Mucosa of rectum (tissue), 2 donors: ENCODE measurements around the gene ARHGAP45.

ENCODE experiments used
- H3K27ac ChIP-seq, 2 donors: one replicate each; pipeline ENCODE4 v1.7.0; 2013; ENCODE audit warnings: inconsistent platforms in 2 of 2, low read depth in 2 of 2, low read length in 2 of 2
- H3K27me3 ChIP-seq, 2 donors: one replicate each; pipeline ENCODE4 v1.7.0; 2013; ENCODE audit warnings: low read length in 2 of 2; ENCODE audit not compliant: control insufficient read depth in 2 of 2, insufficient read depth in 2 of 2
- H3K36me3 ChIP-seq, 2 donors: one replicate each; pipeline ENCODE4 v1.7.0; 2013; ENCODE audit warnings: low read length in 2 of 2; ENCODE audit not compliant: control insufficient read depth in 2 of 2, insufficient read depth in 2 of 2
- H3K4me1 ChIP-seq, 2 donors: one replicate each; pipeline ENCODE4 v1.7.0; 2013; ENCODE audit warnings: low read length in 2 of 2, mild to moderate bottlenecking in 1 of 2; ENCODE audit not compliant: control insufficient read depth in 2 of 2, insufficient read depth in 2 of 2
- H3K4me3 ChIP-seq, 2 donors: one replicate each; pipeline ENCODE4 v1.7.0; 2013; ENCODE audit warnings: low read length in 2 of 2
- H3K9ac ChIP-seq, 2 donors: one replicate each; pipeline ENCODE4 v1.7.0; 2013; ENCODE audit warnings: low read length in 2 of 2, low read depth in 1 of 2, mild to moderate bottlenecking in 1 of 2
- H3K9me3 ChIP-seq, 2 donors: one replicate each; pipeline ENCODE4 v1.7.0; 2013; ENCODE audit warnings: low read length in 2 of 2; ENCODE audit not compliant: control insufficient read depth in 2 of 2
- donor health status: healthy.
- donor health status: Normal muscosa, but diverticular disease.

Gene ARHGAP45

DNA sequence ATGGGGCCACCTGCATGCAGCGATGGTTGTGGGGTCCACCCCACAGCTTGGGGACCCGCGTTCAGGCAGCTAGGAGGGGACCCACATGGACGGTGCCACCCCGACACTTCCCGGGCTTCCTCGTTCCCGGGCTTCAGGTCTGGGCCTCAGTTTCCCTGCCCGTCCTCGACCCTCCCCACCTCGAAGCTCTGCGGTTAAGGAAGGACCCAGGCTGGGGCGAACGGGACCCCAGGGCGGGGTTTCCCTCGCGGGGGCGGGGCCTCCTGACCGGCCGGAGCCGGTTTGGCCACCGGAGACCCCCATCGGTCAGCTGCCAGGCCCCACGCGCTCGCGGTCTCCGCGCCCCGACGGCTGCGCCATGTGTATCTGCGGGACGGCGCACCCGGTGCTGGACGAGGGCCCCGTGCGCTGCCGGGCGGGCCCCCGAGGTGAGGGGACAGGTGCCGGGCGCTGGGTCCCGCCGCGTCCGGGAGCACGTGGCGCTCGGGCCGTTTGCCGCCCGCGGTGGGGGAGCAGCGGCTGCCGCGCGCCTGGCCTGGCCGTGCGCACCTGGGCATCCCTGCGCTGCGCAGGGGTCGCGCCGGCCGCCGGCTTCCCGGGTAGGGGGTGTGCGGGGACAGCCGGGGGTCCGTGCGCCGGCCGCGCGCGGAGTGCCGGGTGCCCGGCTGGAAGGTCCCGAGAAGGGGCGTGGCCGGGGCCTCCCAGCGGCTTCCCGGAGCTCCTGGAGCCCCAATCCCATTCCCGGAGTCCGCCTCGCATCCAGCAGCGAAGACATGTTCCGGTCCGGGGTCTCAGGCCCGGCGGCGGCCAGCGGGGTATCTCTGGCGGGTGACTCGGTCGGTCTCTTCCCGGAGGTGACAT lies 4.2 kb downstream of the ARHGAP45 start:
- peaks cover 5 to 41% of the 10 kb centered on the region in 2 donors for H3K27me3 ChIP-seq
- no peak overlapping the region for H3K4me3 ChIP-seq
- H3K9me3 ChIP-seq: no peaks in the 10 kb centered on the region
- no peak overlapping the region for H3K27ac ChIP-seq
- H3K4me1 ChIP-seq: peaks cover 25 to 38% of the 10 kb centered on the region in 2 donors
- H3K9ac ChIP-seq: no peak overlapping the region
- peaks cover 0 to 3% of the 10 kb centered on the region in 2 donors for H3K36me3 ChIP-seq

DNA sequence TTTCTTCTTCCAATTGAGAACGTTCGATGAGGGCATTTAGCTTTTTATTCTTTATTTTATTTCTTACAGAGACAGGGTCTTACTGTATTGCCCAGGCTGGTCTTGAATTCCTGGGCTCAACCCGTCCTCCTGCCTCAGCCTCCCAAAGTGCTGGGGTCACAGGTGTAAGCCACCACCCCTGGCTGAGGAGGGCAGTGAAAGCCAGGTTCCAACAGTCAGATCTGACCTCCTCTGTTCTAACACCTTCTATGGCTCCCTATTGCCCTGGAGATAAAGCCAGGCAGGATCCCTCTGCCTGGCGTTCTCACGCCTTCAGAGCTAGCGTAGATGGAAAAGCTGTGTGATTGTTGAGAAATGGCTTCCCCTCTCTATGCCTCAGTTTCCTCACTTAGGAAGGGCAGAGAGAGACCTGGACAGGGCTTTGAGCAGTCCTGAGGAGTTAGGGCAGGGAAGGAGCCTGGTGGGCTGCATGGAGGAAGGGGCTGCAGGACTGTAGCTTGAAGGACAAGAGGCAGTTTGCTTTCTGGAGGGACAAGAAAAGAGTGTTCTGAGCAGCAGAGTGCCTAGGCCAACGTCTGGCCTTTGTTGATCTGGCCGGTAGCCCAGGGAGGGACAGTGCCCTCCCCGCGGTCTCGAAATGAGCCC lies 5.5 kb downstream of the ARHGAP45 start:
- H3K27me3 ChIP-seq: peaks cover 5 to 30% of the 10 kb centered on the region in 2 donors
- no peak overlapping the region for H3K27ac ChIP-seq
- H3K9me3 ChIP-seq: no peaks in the 10 kb centered on the region
- H3K4me1 ChIP-seq: peaks cover 21 to 38% of the 10 kb centered on the region in 2 donors
- no peak overlapping the region for H3K4me3 ChIP-seq
- no peak overlapping the region for H3K9ac ChIP-seq
- peaks cover 0 to 3% of the 10 kb centered on the region in 2 donors for H3K36me3 ChIP-seq

DNA sequence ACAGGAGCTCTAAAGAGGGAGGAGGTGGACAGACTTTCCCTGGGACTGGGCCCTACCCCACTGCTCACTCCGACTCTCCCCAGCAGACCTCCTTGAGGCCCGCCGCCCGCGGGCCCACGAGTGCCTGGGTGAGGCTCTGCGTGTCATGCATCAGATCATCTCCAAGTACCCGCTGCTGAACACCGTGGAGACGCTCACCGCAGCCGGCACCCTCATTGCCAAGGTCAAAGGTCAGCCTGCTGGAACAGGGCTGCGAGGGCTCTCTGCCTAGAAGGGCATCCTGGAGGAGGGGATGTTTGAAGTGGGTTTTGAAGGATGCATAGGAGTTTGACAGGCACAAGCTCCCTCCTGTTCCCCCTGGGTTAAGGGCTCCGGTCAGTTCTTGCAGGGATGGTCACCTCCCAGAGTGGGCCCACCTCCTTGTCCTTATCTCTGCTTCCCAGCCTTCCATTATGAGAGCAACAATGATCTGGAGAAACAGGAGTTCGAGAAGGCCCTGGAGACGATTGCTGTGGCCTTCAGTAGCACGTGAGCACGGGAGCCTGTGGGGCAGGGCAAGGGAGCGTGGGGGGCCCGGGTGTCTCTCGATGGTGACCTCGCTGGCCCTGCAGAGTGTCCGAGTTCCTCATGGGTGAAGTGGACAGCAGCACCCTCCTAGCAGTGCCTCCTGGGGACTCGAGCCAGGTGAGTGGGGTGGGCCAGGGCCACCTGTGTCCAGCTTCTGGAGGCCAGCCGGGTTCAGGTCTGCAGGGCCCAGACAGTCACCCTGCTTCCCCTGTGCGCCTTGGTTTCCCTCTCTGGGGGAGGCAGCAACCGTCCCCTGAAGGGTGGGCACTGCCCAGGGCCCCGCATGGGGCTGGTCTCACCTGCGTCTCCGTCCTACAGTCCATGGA lies 6.3 kb downstream of the ARHGAP45 start:
- no peak overlapping the region for H3K4me3 ChIP-seq
- H3K27me3 ChIP-seq: peaks cover 3 to 29% of the 10 kb centered on the region in 2 donors
- no peaks in the 10 kb centered on the region for H3K9me3 ChIP-seq
- no peak overlapping the region for H3K27ac ChIP-seq
- H3K4me1 ChIP-seq: peaks cover 25 to 41% of the 10 kb centered on the region in 2 donors
- H3K9ac ChIP-seq: no peak overlapping the region
- peaks cover 0 to 3% of the 10 kb centered on the region in 2 donors for H3K36me3 ChIP-seq

DNA sequence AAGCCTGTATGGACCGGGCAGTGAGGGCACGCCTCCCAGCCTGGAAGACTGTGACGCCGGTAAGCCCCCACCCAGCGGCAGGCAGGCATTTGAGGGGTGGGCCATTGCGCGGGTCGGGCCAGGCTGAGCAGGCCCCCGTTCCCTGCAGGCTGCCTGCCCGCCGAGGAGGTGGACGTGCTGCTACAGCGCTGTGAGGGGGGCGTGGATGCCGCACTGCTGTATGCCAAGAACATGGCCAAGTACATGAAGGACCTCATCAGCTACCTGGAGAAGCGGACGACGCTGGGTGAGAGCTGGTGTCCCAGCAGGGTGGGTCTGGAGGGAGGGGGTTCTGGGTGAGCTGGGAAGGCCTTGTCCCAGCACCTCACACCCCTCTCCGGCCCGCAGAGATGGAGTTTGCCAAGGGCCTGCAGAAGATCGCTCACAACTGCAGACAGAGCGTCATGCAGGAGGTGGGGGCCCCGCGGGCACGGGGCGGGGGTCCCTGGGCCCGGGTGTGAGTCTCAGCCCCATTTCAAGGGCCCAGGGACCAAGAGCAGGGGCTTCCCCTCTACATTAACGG lies 7.1 kb downstream of the ARHGAP45 start:
- H3K27ac ChIP-seq: peak overlapping the region in 1 of 2 donors; percentile 32

DNA sequence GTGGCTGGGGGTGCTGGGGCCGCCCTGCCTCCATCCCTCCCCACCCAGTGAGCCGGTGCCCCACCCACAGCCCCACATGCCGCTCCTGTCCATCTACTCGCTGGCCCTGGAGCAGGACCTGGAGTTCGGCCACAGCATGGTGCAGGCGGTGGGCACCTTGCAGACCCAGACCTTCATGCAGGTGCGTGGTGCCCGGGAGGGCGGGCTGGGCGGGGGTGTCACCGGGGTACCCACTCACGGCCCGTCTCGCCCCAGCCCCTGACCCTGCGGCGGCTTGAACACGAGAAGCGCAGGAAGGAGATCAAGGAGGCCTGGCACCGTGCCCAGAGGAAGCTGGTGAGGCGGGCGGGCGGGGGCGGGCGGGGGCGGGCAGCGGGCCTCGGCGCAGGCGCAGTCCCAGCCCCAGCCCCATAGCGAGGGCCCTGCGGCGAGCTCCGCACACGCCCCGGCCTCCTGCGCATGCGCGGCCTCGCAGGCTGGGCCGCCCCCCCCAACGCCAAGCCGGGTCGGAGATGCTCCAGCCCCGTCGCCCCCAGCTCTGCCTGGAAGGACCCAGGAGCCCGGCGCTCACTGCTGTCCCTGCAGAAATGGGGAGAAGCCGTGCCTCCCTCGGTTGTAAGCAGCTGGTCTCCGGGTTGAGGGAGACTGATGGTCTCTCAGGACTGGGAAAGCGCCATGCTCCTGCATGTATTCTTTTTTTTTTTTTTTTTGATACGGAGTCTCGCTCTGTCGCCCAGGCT lies 7.7 kb downstream of the ARHGAP45 start:
- H3K27ac ChIP-seq: peak overlapping the region in 1 of 2 donors; percentile 56
- H3K4me1 ChIP-seq: peaks cover 18 to 29% of the 10 kb centered on the region in 2 donors
- H3K9ac ChIP-seq: peak overlapping the region; percentile 14 to 33
- H3K36me3 ChIP-seq: peaks cover 0 to 3% of the 10 kb centered on the region in 2 donors
- peaks cover 0 to 18% of the 10 kb centered on the region in 2 donors for H3K27me3 ChIP-seq
- peak overlapping the region; percentile 46 to 61 for H3K4me3 ChIP-seq
- no peaks in the 10 kb centered on the region for H3K9me3 ChIP-seq

More for the DNA sequence above, 7.1 kb downstream of the ARHGAP45 start:
- H3K27me3 ChIP-seq: peaks cover under 1 to 24% of the 10 kb centered on the region in 2 donors
- H3K9me3 ChIP-seq: no peaks in the 10 kb centered on the region
- H3K4me3 ChIP-seq: no peak overlapping the region
- peaks cover 0 to 3% of the 10 kb centered on the region in 2 donors for H3K36me3 ChIP-seq
- peaks cover 22 to 35% of the 10 kb centered on the region in 2 donors for H3K4me1 ChIP-seq
- peak overlapping the region in 1 of 2 donors; percentile 26 for H3K9ac ChIP-seq

DNA sequence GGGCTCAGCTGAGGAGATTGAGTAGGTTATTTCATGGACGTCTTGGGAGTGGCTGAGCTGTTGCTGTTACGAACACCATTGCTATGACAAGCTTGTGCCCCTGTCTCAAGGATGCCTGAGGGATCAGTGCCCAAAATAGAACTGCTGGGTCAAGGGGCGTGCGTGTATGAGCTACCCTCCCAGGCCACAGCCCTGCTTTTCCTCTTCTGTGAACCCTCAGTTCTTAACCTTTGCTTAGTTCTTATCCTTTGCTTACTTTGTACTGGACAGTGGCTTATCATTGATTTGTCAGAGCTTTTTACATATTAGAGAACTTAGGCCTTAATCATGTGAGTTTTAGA lies 9.0 kb downstream of the ARHGAP45 start:
- Histone ChIP-seq H3K36me3 (peaks cover 5% of the 10 kb centered on the region in 2 donors), H3K4me1 (peaks cover 18 to 29% of the 10 kb centered on the region in 2 donors), H3K27me3 (peaks cover 0 to 9% of the 10 kb centered on the region in 2 donors), H3K9ac (no peak overlapping the region), H3K27ac (peak overlapping the region; percentile 1 to 56), H3K4me3 (no peak overlapping the region), H3K9me3 (no peaks in the 10 kb centered on the region)

DNA sequence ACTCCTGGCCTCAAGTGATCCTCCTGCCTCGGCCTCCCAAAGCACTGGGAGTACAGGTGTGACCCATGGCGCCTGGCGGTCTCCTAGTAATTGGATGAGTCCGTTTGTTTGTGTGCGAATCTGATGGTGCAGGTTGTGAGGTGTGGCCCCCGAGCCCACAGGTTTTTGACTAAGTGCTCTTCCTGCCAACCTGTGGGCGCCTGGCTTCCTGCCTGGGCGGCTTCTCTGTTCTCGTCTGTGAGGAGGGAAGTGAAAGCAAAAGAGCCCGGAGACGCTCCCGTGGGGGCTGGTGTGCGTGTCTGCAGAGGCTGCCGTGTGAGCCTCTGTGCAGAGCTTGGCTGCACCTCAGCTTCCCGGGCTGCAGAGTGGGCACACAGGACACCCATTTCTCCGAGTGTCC lies 10.0 kb downstream of the ARHGAP45 start:
- Histone ChIP-seq H3K27ac (peak overlapping the region; percentile 22 to 75), H3K27me3 (peaks cover 0 to 6% of the 10 kb centered on the region in 2 donors), H3K36me3 (peaks cover 5 to 7% of the 10 kb centered on the region in 2 donors), H3K4me1 (peaks cover 23 to 34% of the 10 kb centered on the region in 2 donors), H3K4me3 (peak overlapping the region; percentile 49 to 52), H3K9me3 (no peaks in the 10 kb centered on the region), H3K9ac (no peak overlapping the region)

DNA sequence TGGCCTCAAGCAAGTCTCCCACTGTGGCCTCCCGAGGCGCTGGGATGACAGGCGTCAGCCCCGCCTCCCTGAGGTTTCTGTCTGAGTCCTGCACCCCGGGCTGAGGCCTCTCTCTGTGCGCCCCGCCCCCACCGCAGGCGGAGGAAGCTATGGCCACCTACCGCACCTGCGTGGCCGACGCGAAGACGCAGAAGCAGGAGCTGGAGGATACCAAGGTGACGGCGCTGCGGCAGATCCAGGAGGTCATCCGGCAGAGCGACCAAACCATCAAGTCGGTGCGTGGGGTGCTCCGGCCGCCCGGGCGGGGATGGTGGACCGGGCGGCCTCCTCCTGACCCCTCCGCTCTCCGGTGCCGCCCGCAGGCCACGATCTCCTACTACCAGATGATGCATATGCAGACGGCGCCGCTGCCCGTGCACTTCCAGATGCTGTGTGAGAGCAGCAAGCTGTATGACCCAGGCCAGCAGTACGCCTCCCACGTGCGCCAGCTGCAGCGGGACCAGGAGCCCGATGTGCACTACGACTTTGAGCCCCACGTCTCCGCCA lies 12.7 kb downstream of the ARHGAP45 start:
- no peak overlapping the region for H3K4me3 ChIP-seq
- no peaks in the 10 kb centered on the region for H3K9me3 ChIP-seq
- peaks cover 8 to 11% of the 10 kb centered on the region in 2 donors for H3K36me3 ChIP-seq

More for the DNA sequence above, 12.7 kb downstream of the ARHGAP45 start:
- Histone ChIP-seq H3K27me3 (peaks cover 0 to 2% of the 10 kb centered on the region in 2 donors), H3K4me1 (peaks cover 27 to 40% of the 10 kb centered on the region in 2 donors), H3K27ac (no peak overlapping the region), H3K9ac (no peak overlapping the region)
